ENCODE data around the gene TIE1. TPM values are rescaled to one million over a fixed set of nuclear protein-coding genes. Genes with fewer than 3 reads are reported as not detected.

Gene TIE1
- total RNA-seq, 1 experiment from 2014 or later, result 1.2 TPM

GRCh38 chr1:43363935-43364525 is 63.2 kb downstream of the TIE1 start:
- Mint-ChIP-seq H3K27ac (peak overlapping the region; percentile 2 to 11 (median 8); a peak in 4 of 7 replicates), H3K4me3 (no peak overlapping the region), H3K4me1 (peaks cover 48 to 62% of the 10 kb centered on the region in 2 experiments), H3K9me3 (no peaks in the 10 kb centered on the region), H3K27me3 (ENCODE audit: low read depth) (no peaks in the 10 kb centered on the region), H3K36me3 (ENCODE audit: insufficient read depth in 1 of 3, low read depth in 3 of 3) (peaks cover 47 to 58% (median 55%) of the 10 kb centered on the region in 3 experiments)
- Histone ChIP-seq H3K4me2 (ENCODE audit: insufficient read depth, insufficient read length, low read length) (no peak overlapping the region), H3K23me2 (ENCODE audit: insufficient read length, low read depth, low read length, poor library complexity, severe bottlenecking) (peaks cover 20% of the 10 kb centered on the region), H2AK5ac (ENCODE audit: insufficient read length, low read length) (no peak overlapping the region), H4K20me1 (ENCODE audit: control insufficient read depth, insufficient read depth, insufficient read length) (no peaks in the 10 kb centered on the region), H3K9me3 (ENCODE audit: control insufficient read depth, low read depth, low read length) (no peaks in the 10 kb centered on the region), H2BK120ac (ENCODE audit: low read depth, low read length, poor library complexity, severe bottlenecking) (no peak overlapping the region), H2BK5ac (ENCODE audit: insufficient read length, low read length) (no peak overlapping the region), H4K5ac (ENCODE audit: insufficient read length, low read depth, low read length) (no peak overlapping the region), H4K91ac (ENCODE audit: insufficient read length, low read depth, low read length) (no peak overlapping the region), H3K9ac (ENCODE audit: extremely low read depth, insufficient read length, low read length) (no peak overlapping the region), H3K4ac (ENCODE audit: low read depth, low read length) (no peak overlapping the region), H2BK20ac (ENCODE audit: low read depth, low read length, poor library complexity, severe bottlenecking) (no peak overlapping the region), H3K14ac (ENCODE audit: insufficient read depth, low read length) (no peak overlapping the region), H3K79me2 (ENCODE audit: insufficient read depth, low read length) (peaks cover 15% of the 10 kb centered on the region; the same call in 1 of the 2 replicates), H4K8ac (replicated peaks; ENCODE audit: insufficient read length, low read depth, low read length) (no peak overlapping the region), H3K79me1 (ENCODE audit: insufficient read depth, low read depth, low read length, poor library complexity, severe bottlenecking) (peaks cover 14% of the 10 kb centered on the region), H3K4me1 (ENCODE audit: insufficient read depth, low read length) (peaks cover 6% of the 10 kb centered on the region; the same call in 1 of the 2 replicates), H3T11ph (ENCODE audit: low read length) (no peak overlapping the region), H2BK12ac (ENCODE audit: insufficient read length, low read depth, low read length) (no peak overlapping the region), H3K18ac (ENCODE audit: insufficient read length, low read depth, low read length) (no peak overlapping the region), H2AFZ (ENCODE audit: low read length) (no peak overlapping the region), H3K56ac (ENCODE audit: insufficient read length, low read depth, low read length) (no peak overlapping the region), H3K23ac (ENCODE audit: insufficient read length, low read depth, low read length) (no peak overlapping the region), H2BK15ac (ENCODE audit: low read depth, low read length) (no peak overlapping the region), H3K27ac (ENCODE audit: insufficient read length, low read depth, low read length) (no peak overlapping the region), H3K27me3 (ENCODE audit: insufficient read depth, low read length) (no peaks in the 10 kb centered on the region)
- WGBS (ENCODE audit: extremely low coverage, insufficient read length, low lambda C conversion rate), result no CpG with 5 or more reads among the region's 5 CpGs
- DNase-seq, result no peak
- no peak for TF ChIP-seq CTCF (conservative IDR thresholded peaks at IDR 0.05)
